ENCODE data around the gene LCE3B.

Gene LCE3B

GRCh38 chr1:152663098-152663497 lies 49.5 kb downstream of the LCE3B start, which contains the start of gene LCE2D:
LCE2D (plus strand) TSS chr1:152663380; CDS start chr1:152664106, 726 bp downstream.
- no peak for DNase-seq
